GM12878 (cell line): ENCODE results near the gene POLRMT. TPM values are rescaled to one million over a fixed set of nuclear protein-coding genes. Genes with fewer than 3 reads are reported as not detected.

ENCODE experiments used
- ATAC-seq: fragments of 200-7000 bp; cut with Tn5 transposase; 3 replicates; pipeline ENCODE4 v1.9.1; 2020; ENCODE audit warnings: mild to moderate bottlenecking, moderate library complexity
- BruUV-seq: library from RNA; stranded (reverse); fragments of 400-500 nt; replicated peaks from 2 replicates; lab custom pipeline; 2021; lab: Mats Ljungman, UMichigan
- CTCF ChIA-PET: fragments of 300-600 bp; sonication (Branson Sonifier 250); formaldehyde crosslinking; extraction: SDS; loops from one replicate; lab custom pipeline; 2021; ENCODE audit warnings: inconsistent platforms; lab: Yijun Ruan, JAX
- POLR2A ChIA-PET: fragments of 350-600 bp; formaldehyde crosslinking; extraction: SDS; loops from one replicate; lab custom pipeline; 2021; ENCODE audit warnings: inconsistent platforms; lab: Charles Lee
- RAD21 ChIA-PET: fragments of 300-600 bp; sonication (Branson Sonifier 250); formaldehyde crosslinking; loops from one replicate; lab custom pipeline; 2023; ENCODE audit warnings: antibody characterized with exemption; ENCODE audit not compliant: unreplicated experiment; lab: Charles Lee
- SMC1A ChIA-PET: fragments of 300-600 bp; sonication (Branson Sonifier 250); formaldehyde crosslinking; loops from one replicate; lab custom pipeline; 2023; ENCODE audit not compliant: unreplicated experiment, uncharacterized antibody; lab: Charles Lee
- DNase-seq: peaks from one replicate; pipeline ENCODE4 v3.0.0-alpha.2; 2011; ENCODE audit warnings: low read depth, low spot score
- FAIRE-seq: peaks from 3 replicates; lab custom pipeline; 2011; peaks lifted over from hg19 to GRCh38; lab: Jason Lieb, UNC
- H2AFZ ChIP-seq: 2 replicates; pipeline ENCODE4 v1.6.0; 2011; ENCODE audit warnings: low read depth, low read length, control low read depth; ENCODE audit not compliant: control insufficient read depth
- H3K27ac ChIP-seq: 2 replicates; pipeline ENCODE4 v1.5.1; 2011; ENCODE audit warnings: control low read depth; ENCODE audit not compliant: control insufficient read depth, insufficient read depth
- H3K27me3 ChIP-seq, 2 experiments: replicated peaks in 1 of 2; 2 replicates each; pipeline versions ENCODE4 v1.6.0 to v1.6.1; 2011; ENCODE audit warnings: low read length in 1 of 2; ENCODE audit not compliant: control insufficient read depth in 2 of 2, insufficient read depth in 2 of 2
- H3K36me3 ChIP-seq, 2 experiments: 2 replicates each; pipeline ENCODE4 v1.5.1; 2011; ENCODE audit warnings: low read length in 1 of 2; ENCODE audit not compliant: control insufficient read depth in 2 of 2, insufficient read depth in 2 of 2
- H3K4me1 ChIP-seq: 2 replicates; pipeline ENCODE4 v1.6.1; 2011; ENCODE audit warnings: mild to moderate bottlenecking, low read length, moderate library complexity, mixed read lengths; ENCODE audit not compliant: control insufficient read depth, insufficient read depth
- H3K4me2 ChIP-seq: 2 replicates; pipeline ENCODE4 v1.6.0; 2011; ENCODE audit warnings: control low read depth; ENCODE audit not compliant: control insufficient read depth, insufficient read depth
- H3K4me3 ChIP-seq: fragments of 200-600 bp; sonication (generic); 2 replicates; pipeline ENCODE4 v1.5.1; 2016
- H3K79me2 ChIP-seq: 2 replicates; pipeline ENCODE4 v1.6.0; 2011; ENCODE audit warnings: low read length; ENCODE audit not compliant: control insufficient read depth, insufficient read depth
- H3K9ac ChIP-seq: 2 replicates; pipeline ENCODE4 v1.8.0; 2011; ENCODE audit warnings: low read length, control low read depth, mixed read lengths; ENCODE audit not compliant: control insufficient read depth, insufficient read depth
- H3K9me3 ChIP-seq: replicated peaks from 3 replicates; pipeline ENCODE4 v1.5.1; 2011; ENCODE audit warnings: mild to moderate bottlenecking, low read length; ENCODE audit not compliant: control insufficient read depth, insufficient read depth
- H4K20me1 ChIP-seq: 2 replicates; pipeline ENCODE4 v1.6.0; 2011; ENCODE audit not compliant: control insufficient read depth, insufficient read depth
- BCL3 ChIP-seq: IDR thresholded peaks from 2 replicates; pipeline ENCODE4 v1.6.1; 2011; ENCODE audit warnings: borderline replicate concordance, low read depth, mild to moderate bottlenecking, moderate library complexity, low read length; ENCODE audit not compliant: insufficient read depth, poor library complexity, severe bottlenecking
- CEBPZ ChIP-seq: fragments of 150-350 bp; IDR thresholded peaks from 2 replicates; pipeline ENCODE4 v1.6.1; 2016; ENCODE audit warnings: low read depth, low read length
- CREM ChIP-seq: IDR thresholded peaks from 2 replicates; pipeline ENCODE4 v1.6.1; 2014; ENCODE audit warnings: antibody characterized with exemption, low read depth
- IKZF1 ChIP-seq: fragments of 450-650 bp; conservative IDR thresholded peaks from 2 replicates; pipeline ENCODE4 v1.6.1; 2017; ENCODE audit warnings: antibody characterized with exemption, mild to moderate bottlenecking
- NFIC ChIP-seq: IDR thresholded peaks from 2 replicates; pipeline ENCODE4 v1.6.1; 2012; ENCODE audit warnings: low read depth, mild to moderate bottlenecking, inconsistent platforms, low read length, moderate library complexity
- NR2C1 ChIP-seq: fragments of 450-650 bp; IDR thresholded peaks from 2 replicates; pipeline ENCODE4 v1.6.1; 2017; ENCODE audit warnings: antibody characterized with exemption, mild to moderate bottlenecking, moderate library complexity
- RUNX3 ChIP-seq: IDR thresholded peaks from 2 replicates; pipeline ENCODE4 v1.6.1; 2012; ENCODE audit warnings: low read length, inconsistent platforms
- TAF1 ChIP-seq: IDR thresholded peaks from 2 replicates; pipeline ENCODE4 v1.6.1; 2011; ENCODE audit warnings: mild to moderate bottlenecking, low read depth, low read length, borderline replicate concordance
- ZNF24 ChIP-seq: fragments of 450-650 bp; IDR thresholded peaks from 2 replicates; pipeline ENCODE4 v1.6.1; 2017; ENCODE audit warnings: antibody characterized with exemption, mild to moderate bottlenecking
- ZNF274 ChIP-seq: IDR thresholded peaks from one replicate; pipeline ENCODE4 v1.8.0; 2011; ENCODE audit not compliant: insufficient read length, insufficient read depth
- ZNF687 ChIP-seq: fragments of 450-650 bp; IDR thresholded peaks from 2 replicates; pipeline ENCODE4 v1.6.1; 2017; ENCODE audit warnings: mild to moderate bottlenecking, moderate library complexity
- WGBS: methylation state at CpG from one replicate; pipeline ENCODE4 v1.1.6; 2016; ENCODE audit warnings: low lambda C conversion rate; ENCODE audit not compliant: insufficient replicate concordance, insufficient coverage; ENCODE audit errors: missing lambda C conversion rate; 5-methylcytosine and 5-hydroxymethylcytosine counted together
- in situ Hi-C: fragments of 300-500 bp; cut with MboI; formaldehyde crosslinking; loops from 9 replicates; pipeline ENCODE4 v1.14.3; 2018; ENCODE audit warnings: mixed read lengths
- intact Hi-C: fragments of 100-400 bp; cut with micrococcal nuclease; formaldehyde crosslinking; loops from one replicate; pipeline ENCODE4 v1.14.2; 2022; ENCODE audit not compliant: unreplicated experiment
- polyA plus RNA-seq, 11 experiments: library from polyadenylated mRNA; depleted of rRNA in 4 of 11; unstranded in 6 of 11; stranded (reverse) in 5 of 11; fragments of >200 nt; fragmentation: Nextera tagmentation in 4 of 11; fragmentation: Illumina TruSeq in 1 of 11; extraction: Ambion mirVana in 4 of 11; extraction: Trizol in 1 of 11; gene quantifications; 1 replicate in 1 of 11; 2 replicates in 10 of 11; pipeline versions ENCODE4 v1.2.1 to v1.2.3, GENCODE V29; 2011 to 2016; ENCODE audit warnings: inconsistent platforms in 2 of 11, missing spikeins in 2 of 11, low read depth in 1 of 11
- total RNA-seq, 4 experiments: library from RNA; depleted of rRNA in 3 of 4; stranded (reverse); fragments of >200 nt in 3 of 4; fragmentation: Illumina TruSeq in 1 of 4; extraction: Trizol in 1 of 4; gene quantifications; 2 replicates each; pipeline versions ENCODE4 v1.2.1 to v1.2.3, GENCODE V29; 2013 to 2021

POLRMT gene
- total and polyA plus RNA-seq, 10 of the 15 experiments (the other 5 are each of a cell fraction or from before 2014, with no cell fraction given) = 9.9 to 57.6 (median 34.6) TPM

GRCh38 chr19:677601-678436, 44.5 kb upstream of the POLRMT start:
- no peaks in the 10 kb centered on the region for H3K9me3 ChIP-seq
- no peaks in the 10 kb centered on the region for H3K79me2 ChIP-seq
- FAIRE-seq (no peak), ATAC-seq (no peak), DNase-seq (no peak)
- no peak overlapping the region for H3K27ac ChIP-seq
- H3K4me3 ChIP-seq = no peak overlapping the region
- BruUV-seq = TSS peak; percentile 56
- H3K4me1 ChIP-seq = peaks cover 22% of the 10 kb centered on the region
- H3K9ac ChIP-seq = no peak overlapping the region
- ChIA-PET SMC1A (interaction anchor here (0.6 to 1.4 kb wide), 5 partner anchors 45 to 273 kb away, joined by 3 to 5 read pairs (median 3); no protein-coding TSS in a partner anchor), CTCF (interaction anchor here (0.8 to 1.9 kb wide), 2 partner anchors 56 to 59 kb away, joined by 4 to 10 read pairs; no protein-coding TSS in a partner anchor), POLR2A (interaction anchor here (1.5 kb wide), 1 partner anchor 56 kb away, joined by 4 read pairs; no protein-coding TSS in a partner anchor), RAD21 (interaction anchor here (1.3 kb wide), 1 partner anchor 56 kb away, joined by 4 read pairs; no protein-coding TSS in a partner anchor)
- peak overlapping the region; percentile 38; the same call in 1 of the 2 replicates for H3K4me2 ChIP-seq
- intact Hi-C loops (no loop called here), in situ Hi-C loops (no loop called here)
- H4K20me1 ChIP-seq = no peaks in the 10 kb centered on the region; the same call in 1 of the 2 replicates
- H3K36me3 ChIP-seq = no peaks in the 10 kb centered on the region
- H3K27me3 ChIP-seq = no peaks in the 10 kb centered on the region
- no peak overlapping the region for H2AFZ ChIP-seq
- WGBS = 40% methylated on average over 22 of the region's 22 CpGs
- no peak for TF ChIP-seq TAF1
- no peak for TF ChIP-seq BCL3
- TF ChIP-seq ZNF687 = no peak
- TF ChIP-seq RUNX3 = peak; percentile 13; the same call in 1 of the 2 replicates
- no peak for TF ChIP-seq ZNF24
- no peak for TF ChIP-seq NR2C1
- no peak for TF ChIP-seq CREM
- 0 out of 2 replicates have a peak, but pooled peaks have one; percentile 28 for TF ChIP-seq IKZF1
- no peak for TF ChIP-seq NFIC
- no peak for TF ChIP-seq ZNF274
- TF ChIP-seq CEBPZ = no peak
